NCI-H1092 treated with DMSO at 0.1 percent for 48 hours (cell line): ENCODE data around the gene MMP19.
"Not testable (repeated sequence)": the region's sequence is repeated elsewhere in the genome, so short reads cannot be mapped to it uniquely, and the experiment has no call there.

Experiments
- DNase-seq: peaks from one replicate; lab custom pipeline; 2025; lab: John Stamatoyannopoulos, UW

The MMP19 gene

DNA sequence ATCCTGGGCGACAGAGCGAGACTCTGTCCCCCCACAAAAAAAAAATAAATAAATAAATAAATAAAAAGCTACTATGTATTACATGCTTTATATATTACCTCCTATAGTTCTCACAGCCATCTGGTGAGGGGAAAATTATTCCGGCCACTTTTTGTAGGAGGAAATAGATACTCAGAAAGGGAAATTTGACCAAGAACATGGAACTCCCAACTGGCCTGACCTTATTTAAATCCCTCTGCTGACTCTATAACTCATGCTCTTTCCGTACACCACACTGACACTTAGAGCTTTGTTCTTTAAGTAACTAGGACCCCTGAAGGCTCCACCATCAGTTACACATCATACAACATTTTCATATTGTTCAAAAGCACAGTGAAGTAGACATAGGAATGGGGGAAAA is 2.2 kb upstream of the MMP19 start:
- no peak for DNase-seq

DNA sequence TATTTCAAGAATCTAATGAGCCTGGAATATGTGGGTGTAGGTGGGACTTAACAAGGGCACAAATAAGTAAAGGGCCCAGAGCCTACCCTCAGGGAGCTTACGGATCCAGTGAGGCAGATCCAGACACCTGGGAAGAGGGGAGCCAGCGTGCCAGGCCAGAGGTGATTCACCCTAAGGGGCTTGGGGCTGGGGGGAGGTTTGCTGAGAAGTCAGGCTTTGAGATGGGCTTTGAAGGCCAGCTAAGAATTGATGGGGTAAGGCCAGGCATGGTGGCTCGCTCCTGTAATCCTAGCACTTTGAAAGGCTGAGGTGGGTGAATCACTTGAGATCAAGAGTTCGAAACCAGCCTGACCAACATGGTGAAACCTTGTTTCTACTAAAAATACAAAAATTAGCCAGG is 695 bp upstream of the MMP19 start:
- no peak for DNase-seq

DNA sequence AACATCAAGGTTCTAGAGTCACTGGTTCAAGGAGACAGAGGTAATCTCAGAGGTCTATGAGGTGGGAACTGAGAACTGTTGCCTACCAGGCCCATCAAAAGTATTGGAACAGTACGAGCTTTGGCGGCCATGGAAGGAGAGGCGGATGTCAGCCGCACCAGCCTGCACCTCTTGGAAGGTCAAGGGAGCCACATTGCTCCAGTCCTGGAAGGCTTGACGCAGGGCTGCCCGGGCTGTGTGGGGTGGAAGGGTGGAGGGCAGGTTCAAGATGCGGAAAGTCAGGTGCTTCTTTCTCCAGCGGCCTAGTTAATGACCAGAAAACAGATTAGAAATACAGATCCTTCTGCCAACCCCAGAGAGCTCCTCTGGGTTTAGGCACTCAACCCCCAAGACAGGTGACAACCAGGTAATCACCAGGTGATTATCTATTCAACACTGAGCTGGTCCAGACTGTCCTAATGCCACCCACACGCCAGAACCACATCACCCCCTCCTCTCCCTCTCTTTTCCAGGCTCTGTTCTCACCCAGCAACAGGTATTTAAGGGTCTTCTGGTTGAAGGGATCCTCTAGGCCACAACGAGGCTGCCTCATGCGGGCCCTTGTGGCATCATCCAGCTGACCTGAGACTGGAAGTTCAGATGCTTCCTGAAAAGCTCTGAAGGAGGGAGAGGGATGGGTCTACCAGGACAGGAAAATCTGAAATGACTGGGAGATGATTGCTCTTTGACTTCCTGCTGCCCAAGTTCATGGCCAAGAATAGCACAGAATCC is 2.0 kb downstream of the MMP19 start:
- no peak for DNase-seq

DNA sequence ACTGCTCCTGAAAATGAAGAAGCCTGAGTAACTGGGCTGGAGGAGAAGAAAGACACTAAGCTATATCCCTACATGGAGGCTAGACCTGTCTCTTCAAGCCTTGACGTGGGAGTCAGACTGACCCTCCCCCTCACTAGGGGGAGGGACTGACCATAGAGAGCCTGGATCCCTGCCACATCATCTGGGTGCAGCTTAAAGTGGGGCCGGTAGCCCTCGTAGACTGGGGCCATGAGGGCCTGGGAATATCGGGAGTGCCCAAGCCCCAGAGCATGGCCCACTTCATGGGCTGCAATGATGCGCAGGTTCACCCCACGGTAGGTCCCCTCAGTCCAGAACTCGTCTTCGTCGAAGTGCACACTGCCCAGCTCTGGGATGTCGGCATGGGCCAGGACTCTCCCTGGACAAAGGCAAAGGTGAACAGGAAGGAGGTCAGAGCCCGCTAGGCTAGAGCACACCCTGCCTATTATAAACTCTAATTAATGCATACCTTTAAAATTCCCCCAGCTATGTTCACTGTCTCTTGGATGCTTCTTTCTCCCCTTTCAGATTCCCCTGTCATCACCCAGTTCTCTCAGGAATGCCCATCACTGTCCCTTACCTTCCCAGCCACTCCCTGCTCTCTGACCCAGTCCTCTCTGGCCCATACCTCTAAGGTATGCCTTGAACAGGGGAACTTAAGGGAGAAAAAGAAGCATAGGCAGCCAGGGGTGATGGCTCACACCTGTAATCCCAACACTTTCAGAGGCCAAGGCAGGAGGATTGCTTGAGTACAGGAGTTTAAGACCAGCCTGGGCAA is 3.2 kb downstream of the MMP19 start:
- no peak for DNase-seq

DNA sequence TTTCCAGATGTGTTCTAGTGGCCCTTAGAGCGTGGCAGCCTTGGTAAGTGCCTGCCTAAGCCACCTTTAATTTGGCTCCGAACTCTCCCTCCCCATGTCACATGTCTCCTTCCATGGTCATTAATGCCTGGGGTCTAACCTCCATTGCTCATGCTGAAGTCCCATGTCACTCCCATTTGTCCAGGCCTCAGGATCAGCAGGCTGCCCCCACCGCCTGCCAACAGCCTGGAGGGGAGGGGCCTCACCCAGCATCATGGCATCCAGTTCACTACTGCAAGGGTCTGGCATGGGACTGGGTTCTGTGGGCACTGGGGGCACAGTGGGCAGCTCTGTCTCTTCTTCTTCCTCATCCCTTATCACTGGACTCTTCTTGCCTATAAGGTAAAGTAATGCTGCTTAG is 4.4 kb downstream of the MMP19 start:
- DNase-seq, result no peak

DNA sequence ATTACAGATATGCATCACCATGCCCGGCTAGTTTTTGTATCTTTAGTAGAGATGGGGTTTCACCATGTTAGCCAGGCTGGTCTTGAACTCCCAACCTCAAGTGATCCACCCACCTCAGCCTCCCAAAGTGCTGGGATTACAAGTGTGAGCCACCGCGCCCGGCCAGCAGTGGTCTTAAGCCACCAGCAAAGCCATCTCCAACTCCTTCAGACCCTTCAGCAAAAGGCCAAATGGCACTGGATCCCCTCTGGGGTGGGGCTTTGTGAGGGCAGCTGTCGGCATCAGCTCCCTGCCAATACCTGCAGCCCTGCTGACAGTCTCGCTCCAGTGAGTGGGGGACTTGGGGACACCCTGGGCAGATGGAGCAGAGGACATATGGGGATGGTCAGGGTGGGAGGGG is 8.3 kb downstream of the MMP19 start:
- DNase-seq, result not testable (repeated sequence)

DNA sequence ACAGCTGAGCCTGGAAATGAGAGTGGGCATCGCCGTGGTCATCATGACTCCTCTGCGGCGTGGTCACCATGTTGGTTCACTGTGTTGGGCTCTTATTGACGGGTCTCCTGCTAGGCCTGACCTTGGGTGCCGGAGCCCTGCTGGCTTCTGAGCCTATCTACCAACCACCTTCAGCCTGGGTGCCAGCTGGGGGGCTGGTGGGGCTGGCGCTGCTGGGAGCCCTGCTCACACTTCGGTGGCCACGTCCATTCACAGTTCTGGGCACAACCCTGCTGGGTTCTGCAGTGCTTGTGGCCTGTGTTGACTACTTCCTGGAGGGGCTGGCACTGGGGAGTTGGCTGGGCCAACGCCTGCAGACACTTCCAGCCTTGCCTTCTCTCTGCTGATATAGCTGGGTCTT is 9.7 kb downstream of the MMP19 start:
- DNase-seq, result no peak

DNA sequence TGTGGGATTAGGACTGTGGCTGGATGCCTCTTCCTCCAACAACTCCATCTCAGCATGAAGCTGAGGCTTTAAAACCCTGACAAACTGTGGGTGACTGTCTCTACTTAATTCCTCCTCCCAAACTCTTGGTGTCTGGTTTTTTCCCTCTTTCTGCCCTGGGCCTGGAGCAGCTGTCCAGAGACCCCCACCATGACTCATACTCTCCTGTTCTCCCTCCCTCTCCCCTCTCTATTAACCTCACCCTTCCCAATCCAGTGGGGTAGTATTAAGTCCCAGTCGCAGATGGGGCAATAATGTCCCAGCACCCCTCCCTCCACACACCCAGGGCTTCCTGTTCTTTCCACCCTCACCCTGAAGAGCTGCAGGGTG is 11.3 kb downstream of the MMP19 start:
- DNase-seq, result no peak

DNA sequence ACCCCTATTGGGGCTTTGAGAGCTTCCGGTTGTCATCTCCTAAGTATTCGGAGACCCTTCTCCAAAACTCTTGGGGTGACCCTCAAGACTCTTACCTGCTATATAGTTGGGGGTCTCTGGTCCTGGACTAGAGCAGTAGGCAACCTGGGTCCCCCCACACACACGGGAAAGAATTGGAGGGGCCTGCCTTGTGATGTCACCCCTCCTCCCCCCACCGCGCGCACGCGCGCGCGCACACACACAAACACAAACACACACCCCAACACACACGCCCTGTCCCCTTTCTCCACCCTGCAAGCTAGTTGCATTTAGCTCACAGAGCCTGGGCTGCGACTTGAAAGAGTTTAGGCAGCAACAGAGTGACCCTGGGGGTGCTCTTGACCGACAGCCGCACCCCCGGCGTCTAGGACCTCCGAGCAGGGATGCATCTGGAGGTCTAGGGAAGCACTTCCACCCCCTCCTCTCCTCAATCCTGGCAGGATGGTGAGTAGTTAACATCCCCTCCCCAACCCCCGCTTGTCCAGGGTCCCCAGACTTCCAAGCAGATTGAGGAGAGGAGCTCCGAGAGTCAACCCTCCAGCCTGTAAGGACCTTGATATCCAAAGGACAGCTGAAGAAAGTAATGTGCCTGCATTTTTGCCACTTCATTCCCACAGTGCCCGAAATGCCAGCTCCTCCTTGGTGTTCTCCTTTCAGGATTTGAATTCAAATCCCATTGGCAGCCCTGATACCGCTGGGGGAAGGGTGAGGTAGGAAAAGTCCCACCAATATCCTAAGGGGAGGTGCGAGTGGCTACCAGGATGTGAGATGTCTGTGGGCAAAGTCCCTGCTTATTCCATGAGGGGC is 11.9 kb downstream of the MMP19 start:
- DNase-seq, result peak; percentile 52

DNA sequence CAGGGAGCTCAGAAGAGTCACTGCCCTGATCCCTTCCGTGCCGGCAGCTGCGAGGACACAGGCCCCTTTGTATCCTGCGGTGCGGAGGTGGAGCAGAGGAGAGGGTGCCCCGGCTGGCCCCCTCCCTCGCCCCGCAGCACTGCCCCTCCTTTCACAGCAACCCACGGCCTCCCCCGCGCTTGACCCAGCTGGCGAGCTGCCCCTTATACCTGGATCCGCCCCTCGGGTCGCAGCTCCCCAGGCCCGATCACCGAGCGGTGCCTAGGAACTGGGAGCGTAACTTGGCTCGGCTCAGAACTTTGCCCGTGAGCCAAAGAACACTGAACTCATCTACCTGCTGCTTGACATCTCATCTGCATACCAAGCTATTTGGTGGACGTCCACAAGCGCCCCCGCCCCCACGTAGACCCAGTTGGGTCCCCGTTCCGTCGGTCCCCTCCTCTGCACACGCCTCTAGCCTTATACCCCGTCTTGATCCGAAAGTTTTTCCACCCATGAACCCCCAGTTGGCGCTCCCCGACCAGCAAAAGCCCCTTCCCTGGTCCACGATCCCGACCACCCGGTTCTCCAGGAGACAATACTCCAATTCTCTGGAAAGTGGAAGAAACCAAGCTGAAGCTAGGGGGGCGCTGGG is 12.7 kb downstream of the MMP19 start:
- no peak for DNase-seq

DNA sequence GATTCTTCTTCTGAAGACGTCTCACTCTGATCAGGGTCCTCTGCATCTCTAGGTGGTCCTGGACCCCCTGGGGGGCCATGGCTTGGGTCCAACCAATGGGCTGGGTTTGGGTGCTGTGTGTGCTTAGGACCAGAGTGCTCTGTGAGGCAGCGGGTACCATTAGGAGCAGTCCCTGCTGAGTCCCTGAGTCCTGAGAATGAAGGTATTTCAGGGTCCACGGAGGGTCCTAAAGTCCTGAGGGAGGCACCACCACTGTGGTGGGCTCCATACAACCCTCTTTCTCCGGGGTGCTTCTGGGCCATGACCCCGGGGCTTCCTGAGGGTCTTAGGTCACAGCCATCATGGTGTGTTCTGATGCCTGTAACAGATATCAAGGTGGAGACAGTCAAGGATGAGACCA is 14.4 kb downstream of the MMP19 start:
- DNase-seq, result no peak

DNA sequence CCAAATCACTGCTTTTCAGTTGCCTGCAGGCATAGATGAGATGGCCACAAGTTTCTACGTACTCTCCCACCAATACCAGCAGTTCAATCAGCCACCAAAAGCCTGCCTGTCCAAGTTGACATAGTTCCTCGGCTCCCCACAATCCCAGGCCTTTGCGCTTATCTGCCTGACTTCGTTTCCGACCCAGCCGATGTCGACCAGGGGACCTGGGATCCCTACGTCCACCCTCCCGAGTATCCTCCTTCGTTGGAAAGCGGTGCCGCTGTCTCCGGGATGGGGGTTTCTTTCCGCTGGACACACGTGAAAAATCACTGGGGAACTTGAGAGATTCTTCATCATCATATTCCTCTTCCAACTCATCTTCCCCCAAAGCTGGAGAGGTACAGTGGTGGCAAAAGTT is 14.9 kb downstream of the MMP19 start:
- no peak for DNase-seq

DNA sequence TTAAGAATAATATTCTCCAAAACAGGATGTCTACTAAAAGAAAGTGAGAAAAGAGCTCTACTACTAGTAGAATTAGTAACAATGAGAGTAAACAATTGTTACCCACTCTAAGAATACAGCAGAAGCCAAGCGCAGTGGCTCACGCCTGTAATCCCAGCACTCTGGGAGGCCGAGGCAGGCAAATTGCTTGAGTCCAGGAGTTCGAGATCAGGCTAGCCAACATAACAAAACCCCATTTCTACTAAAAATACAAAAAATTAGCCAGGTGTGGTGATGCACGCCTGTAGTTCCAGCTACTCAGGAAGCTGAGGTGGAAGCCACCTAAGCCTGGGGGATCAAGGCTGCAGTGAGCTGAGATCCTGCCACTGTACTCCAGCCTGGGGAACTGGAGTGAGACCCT is 18.0 kb downstream of the MMP19 start:
- DNase-seq, result no peak

DNA sequence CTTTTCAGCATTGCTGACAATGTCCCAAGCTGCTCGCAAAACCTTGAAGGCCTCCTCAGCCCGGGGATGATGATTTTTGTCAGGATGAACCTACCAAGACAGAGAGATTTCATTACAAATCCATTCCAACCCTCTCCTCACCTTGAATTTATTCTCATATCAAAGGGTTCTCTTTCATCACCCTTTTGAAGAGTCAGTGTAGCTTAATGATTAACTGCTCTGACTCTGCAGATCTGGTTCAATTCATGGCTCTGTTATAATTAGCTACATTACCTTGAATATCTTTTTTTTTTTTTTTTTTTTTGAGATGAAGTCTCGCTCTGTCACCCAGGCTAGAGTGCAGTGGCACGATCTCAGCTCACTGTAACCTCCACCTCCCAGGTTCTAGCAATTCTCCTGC is 19.3 kb downstream of the MMP19 start:
- DNase-seq, result no peak

DNA sequence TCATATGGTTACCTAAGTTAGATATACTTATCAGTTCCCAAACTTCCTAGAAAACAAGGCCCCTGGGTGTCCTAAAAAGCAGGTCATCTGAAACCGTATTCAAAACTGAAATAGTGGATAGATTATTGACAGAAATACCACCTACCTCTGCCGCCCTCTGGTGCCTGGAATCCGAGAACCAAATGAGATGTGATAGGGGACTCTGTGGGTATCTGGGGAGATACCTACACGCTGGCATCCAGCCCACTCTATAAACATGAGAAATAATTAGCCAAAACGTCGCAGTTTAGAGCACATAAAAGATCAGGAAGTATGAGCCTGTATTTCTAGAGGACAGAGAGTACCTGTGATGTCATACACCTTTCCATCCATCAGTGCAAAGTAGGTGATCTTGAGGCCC is 20.5 kb downstream of the MMP19 start:
- no peak for DNase-seq

DNA sequence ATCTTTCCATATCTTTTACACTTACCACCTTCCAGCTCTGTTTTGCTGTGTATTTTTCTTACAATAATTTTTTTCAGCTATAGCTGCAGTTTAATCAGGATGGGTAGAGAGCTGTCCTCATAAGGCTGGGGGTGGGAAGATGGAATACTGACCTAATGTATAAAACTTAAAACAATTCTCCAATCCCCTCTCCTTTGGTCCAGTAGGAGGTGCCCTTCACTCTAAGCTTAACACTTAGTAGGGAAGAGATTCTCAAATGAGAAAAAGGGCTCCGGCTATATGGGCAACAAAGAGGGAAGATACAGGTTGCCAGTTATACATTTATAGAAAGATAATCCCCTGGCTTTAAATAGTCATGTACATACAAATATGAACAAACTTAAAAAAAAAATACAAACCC is 22.1 kb downstream of the MMP19 start:
- no peak for DNase-seq

DNA sequence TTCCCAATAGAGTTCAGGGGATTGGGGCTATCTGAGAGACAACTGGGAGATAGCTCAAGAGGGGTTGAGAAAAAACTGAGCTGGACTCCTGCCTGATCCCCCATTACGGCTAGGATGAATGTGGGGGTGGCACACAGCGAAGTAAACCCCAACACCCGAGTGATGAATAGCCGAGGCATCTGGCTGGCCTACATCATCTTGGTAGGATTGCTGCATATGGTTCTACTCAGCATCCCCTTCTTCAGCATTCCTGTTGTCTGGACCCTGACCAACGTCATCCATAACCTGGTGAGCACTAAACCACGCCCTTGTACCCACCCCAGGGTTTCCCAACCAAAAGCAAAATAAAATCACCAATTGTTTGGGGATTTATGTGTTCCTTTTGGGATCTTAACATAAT is 23.9 kb downstream of the MMP19 start:
- DNase-seq, result no peak

DNA sequence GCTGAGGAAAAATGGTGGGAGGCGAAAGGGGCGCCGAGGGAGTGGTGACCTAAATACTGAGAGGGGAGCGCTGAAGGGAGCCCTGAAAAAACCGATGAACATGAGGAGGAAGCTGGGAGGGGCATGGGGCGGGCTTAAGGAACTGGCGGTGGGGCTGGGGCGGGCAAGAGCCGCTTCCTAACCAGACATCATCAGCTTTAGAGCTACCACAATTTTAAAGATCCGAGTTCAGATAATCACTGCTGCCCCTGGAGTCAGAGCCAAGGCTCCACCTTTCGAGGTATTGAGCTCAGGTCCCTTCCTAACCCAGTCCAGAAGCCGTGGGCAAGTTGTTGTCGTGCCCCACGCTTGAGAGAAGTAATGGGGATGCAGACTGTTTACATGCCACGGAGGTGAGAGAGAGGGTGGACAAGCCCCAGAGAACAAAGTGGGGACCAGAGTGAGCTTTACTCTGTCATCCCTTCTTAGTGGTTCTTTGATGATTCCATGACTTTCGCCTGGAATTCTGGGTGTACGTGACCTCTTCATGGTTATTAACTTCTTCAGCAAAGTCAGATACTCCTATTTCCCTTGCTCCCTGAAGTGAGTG is 24.5 kb downstream of the MMP19 start:
- DNase-seq, result no peak

DNA sequence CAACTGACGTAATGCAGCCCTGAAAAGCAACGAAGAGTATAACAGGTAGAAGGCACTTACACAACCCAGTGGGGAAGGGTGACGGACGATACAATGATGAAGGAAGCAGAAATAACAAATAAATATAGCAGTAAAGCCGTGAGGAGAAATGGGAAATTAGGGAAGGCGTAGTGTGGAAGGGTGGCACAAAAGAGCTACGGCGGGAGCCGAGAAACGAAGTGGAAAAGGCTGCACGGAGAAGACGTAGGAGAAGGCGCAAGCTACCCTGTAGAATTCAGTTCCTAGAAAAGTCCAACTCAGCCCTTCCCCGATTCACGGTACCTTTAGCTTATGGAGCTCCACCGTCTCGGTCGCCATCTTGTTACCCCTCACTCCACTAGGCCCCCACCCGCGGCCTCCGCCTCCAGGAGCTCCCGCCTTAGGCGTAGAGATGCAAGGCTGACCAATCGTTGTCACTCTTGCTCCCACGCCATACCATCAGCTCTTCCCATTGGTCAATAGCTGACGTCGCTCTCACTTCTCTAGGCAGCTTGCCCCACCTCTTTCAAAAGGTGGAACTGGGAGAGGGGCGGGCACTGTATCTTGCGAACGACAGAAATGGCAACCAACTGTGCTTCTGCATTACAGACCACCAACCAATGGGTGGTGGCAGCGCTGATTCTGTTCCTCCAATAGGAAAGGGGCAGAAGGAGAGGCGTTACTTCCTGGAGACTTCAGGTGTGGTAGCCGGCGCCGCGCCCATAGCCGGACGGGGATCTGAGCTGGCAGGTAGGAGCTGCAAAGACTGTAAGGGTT is 25.2 kb downstream of the MMP19 start, which contains the start of the genes ORMDL2 and SARNP:
Gene ORMDL2, plus strand, starts transcription at position 697 of the 795 bp plus-strand sequence. CDS start 959 bp downstream, outside the sequence.
Gene SARNP, minus strand, starts transcription at position 380 of the 795 bp plus-strand sequence. Its CDS starts 23 bp downstream, at position 357.
- peak; percentile 99 for DNase-seq

DNA sequence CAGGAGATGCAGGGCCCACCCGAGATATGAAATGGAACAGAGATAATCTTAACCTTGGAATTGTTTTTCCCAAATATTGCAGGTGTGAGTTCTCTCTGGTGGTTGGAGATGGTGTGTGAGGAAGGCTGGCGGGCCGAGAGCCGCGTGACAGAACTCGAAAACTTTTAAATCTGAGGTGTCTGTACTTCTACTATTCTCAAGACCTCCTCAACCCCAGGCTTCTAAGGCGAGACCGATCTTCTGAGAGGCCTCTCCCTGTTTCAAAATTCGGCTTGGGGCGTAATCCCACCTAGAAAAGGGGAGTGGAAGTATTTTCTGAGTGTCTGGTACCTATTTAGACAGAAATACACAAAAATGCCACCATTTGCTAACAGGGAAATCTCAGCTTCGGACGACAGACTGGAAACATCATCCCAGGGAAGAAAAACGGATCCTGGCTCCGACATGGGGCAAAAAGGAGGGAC is 25.8 kb downstream of the MMP19 start:
- no peak for DNase-seq

DNA sequence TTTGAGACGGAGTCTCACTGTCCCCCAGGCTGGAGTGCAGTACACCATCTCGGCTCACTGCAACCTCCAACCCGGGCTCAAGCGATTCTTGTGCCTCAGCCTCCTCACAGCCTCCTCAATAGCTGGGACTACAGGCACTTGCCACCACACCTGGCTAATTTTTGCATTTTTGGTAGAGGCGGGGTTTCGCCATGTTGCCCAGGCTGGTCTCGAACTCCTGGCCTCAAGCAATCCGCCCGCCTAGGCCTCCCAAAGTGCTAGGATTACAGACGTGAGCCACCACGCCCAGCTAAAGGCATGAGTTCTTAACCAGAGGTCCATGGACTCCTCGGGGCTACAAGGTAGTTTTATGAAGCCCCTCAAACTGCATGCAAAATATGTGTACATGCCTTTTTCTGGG is 27.3 kb downstream of the MMP19 start:
- DNase-seq, result no peak
